ENCODE data around the gene CADPS2. TPM values are rescaled to one million over a fixed set of nuclear protein-coding genes. Genes with fewer than 3 reads are reported as not detected.

CADPS2 gene
- total and polyA plus RNA-seq, 4 donors, result 16.0 to 76.7 (median 27.7) TPM

GRCh38 chr7:122304996-122305421 lies 581.3 kb downstream of the CADPS2 start:
- no peak for ATAC-seq (ENCODE audit: insufficient read depth, low FRiP score)
- peak in 1 of 3 donors; percentile 31 for DNase-seq
- H3K27me3 ChIP-seq (ENCODE audit: control insufficient read depth in 3 of 3, insufficient read depth in 3 of 3, low read length in 2 of 3), result peaks cover 6 to 97% (median 92%) of the 10 kb centered on the region in 3 donors
- H3K27ac ChIP-seq (ENCODE audit: low read depth in 1 of 2, low read length in 1 of 2), result no peak overlapping the region
- WGBS, 2 donors, result 2 to 3% methylated on average over 24 of the region's 24 CpGs
- H3K36me3 ChIP-seq (ENCODE audit: control insufficient read depth in 4 of 4, insufficient read depth in 4 of 4, low read length in 4 of 4), result no peaks in the 10 kb centered on the region
- peaks cover 0 to 27% (median 12%) of the 10 kb centered on the region in 5 donors for H3K4me1 ChIP-seq (ENCODE audit: control insufficient read depth in 5 of 5, insufficient read depth in 5 of 5, low read length in 5 of 5)
- no peak overlapping the region for H3K4me3 ChIP-seq
- H3K9me3 ChIP-seq (ENCODE audit: control insufficient read depth in 4 of 4, insufficient read depth in 3 of 4, low read length in 3 of 4), result peaks cover 0 to 16% (median 0%) of the 10 kb centered on the region in 4 donors
- H3K9ac ChIP-seq (ENCODE audit: insufficient read depth in 1 of 2, low read length in 2 of 2), result no peak overlapping the region
- TF ChIP-seq, protein P1, sequence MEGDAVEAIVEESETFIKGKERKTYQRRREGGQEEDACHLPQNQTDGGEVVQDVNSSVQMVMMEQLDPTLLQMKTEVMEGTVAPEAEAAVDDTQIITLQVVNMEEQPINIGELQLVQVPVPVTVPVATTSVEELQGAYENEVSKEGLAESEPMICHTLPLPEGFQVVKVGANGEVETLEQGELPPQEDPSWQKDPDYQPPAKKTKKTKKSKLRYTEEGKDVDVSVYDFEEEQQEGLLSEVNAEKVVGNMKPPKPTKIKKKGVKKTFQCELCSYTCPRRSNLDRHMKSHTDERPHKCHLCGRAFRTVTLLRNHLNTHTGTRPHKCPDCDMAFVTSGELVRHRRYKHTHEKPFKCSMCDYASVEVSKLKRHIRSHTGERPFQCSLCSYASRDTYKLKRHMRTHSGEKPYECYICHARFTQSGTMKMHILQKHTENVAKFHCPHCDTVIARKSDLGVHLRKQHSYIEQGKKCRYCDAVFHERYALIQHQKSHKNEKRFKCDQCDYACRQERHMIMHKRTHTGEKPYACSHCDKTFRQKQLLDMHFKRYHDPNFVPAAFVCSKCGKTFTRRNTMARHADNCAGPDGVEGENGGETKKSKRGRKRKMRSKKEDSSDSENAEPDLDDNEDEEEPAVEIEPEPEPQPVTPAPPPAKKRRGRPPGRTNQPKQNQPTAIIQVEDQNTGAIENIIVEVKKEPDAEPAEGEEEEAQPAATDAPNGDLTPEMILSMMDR (IDR thresholded peaks at IDR 0.05; ENCODE audit: control extremely low read depth, extremely low read depth), result no peak

- ATAC-seq (ENCODE audit: insufficient read depth, low FRiP score) (peak; percentile 23), DNase-seq (peak in 1 of 3 donors; percentile 54)
- TF ChIP-seq, protein P1 (IDR thresholded peaks at IDR 0.05; ENCODE audit: control extremely low read depth, extremely low read depth), result no peak
- Histone ChIP-seq H3K9ac (ENCODE audit: insufficient read depth in 1 of 2, low read length in 2 of 2) (no peak within 1 kb of the TSS), H3K4me1 (ENCODE audit: control insufficient read depth in 5 of 5, insufficient read depth in 5 of 5, low read length in 5 of 5) (peaks cover 0 to 30% (median 14%) of the 10 kb centered on the region in 5 donors), H3K27me3 (ENCODE audit: control insufficient read depth in 3 of 3, insufficient read depth in 3 of 3, low read length in 2 of 3) (peaks cover 6 to 97% (median 92%) of the 10 kb centered on the region in 3 donors), H3K36me3 (ENCODE audit: control insufficient read depth in 4 of 4, insufficient read depth in 4 of 4, low read length in 4 of 4) (no peaks in the 10 kb centered on the region), H3K4me3 (no peak within 1 kb of the TSS), H3K9me3 (ENCODE audit: control insufficient read depth in 4 of 4, insufficient read depth in 3 of 4, low read length in 3 of 4) (peaks cover 0 to 16% (median 0%) of the 10 kb centered on the region in 4 donors), H3K27ac (ENCODE audit: low read depth in 1 of 2, low read length in 1 of 2) (no peak within 1 kb of the TSS)
- 2 to 8% methylated on average over 34 to 35 of the region's 35 CpGs for WGBS, 2 donors
Measured at GRCh38 chr7:122304319-122304975, 581.8 kb downstream of the CADPS2 start, which contains the start of gene FEZF1. Gene FEZF1 (minus strand): TSS chr7:122304750. CDS start chr7:122304437, 313 bp downstream.

- no peaks in the 10 kb centered on the region for H3K36me3 ChIP-seq (ENCODE audit: control insufficient read depth in 4 of 4, insufficient read depth in 4 of 4, low read length in 4 of 4)
- H3K4me1 ChIP-seq (ENCODE audit: control insufficient read depth in 5 of 5, insufficient read depth in 5 of 5, low read length in 5 of 5), result peaks cover 0 to 30% (median 14%) of the 10 kb centered on the region in 5 donors
- WGBS, 2 donors, result 3 to 7% methylated on average over 48 of the region's 48 CpGs
- DNase-seq (peak in 1 of 3 donors; percentile 25), ATAC-seq (ENCODE audit: insufficient read depth, low FRiP score) (no peak)
- TF ChIP-seq, protein P1 (IDR thresholded peaks at IDR 0.05; ENCODE audit: control extremely low read depth, extremely low read depth), result no peak
- H3K27me3 ChIP-seq (ENCODE audit: control insufficient read depth in 3 of 3, insufficient read depth in 3 of 3, low read length in 2 of 3), result peaks cover 6 to 97% (median 91%) of the 10 kb centered on the region in 3 donors
- no peak overlapping the region for H3K4me3 ChIP-seq
- no peak overlapping the region for H3K9ac ChIP-seq (ENCODE audit: insufficient read depth in 1 of 2, low read length in 2 of 2)
- peaks cover 0 to 16% (median 0%) of the 10 kb centered on the region in 4 donors for H3K9me3 ChIP-seq (ENCODE audit: control insufficient read depth in 4 of 4, insufficient read depth in 3 of 4, low read length in 3 of 4)
- no peak overlapping the region for H3K27ac ChIP-seq (ENCODE audit: low read depth in 1 of 2, low read length in 1 of 2)
Measured at GRCh38 chr7:122303531-122304318, 582.5 kb downstream of the CADPS2 start.

All from lung (tissue), 12 donors.